Heart right ventricle (tissue), 16 donors: ENCODE data around the gene HINT2. TPM values are rescaled to one million over a fixed set of nuclear protein-coding genes. Genes with fewer than 3 reads are reported as not detected.
A peak's percentile ranks its signal among the peaks of the same experiment; 100 is the strongest.

Experiments
- ATAC-seq, 8 donors: fragments of 200-7000 bp; cut with Tn5 transposase; one replicate each; pipeline ENCODE4 v1.9.1; 2020; ENCODE audit warnings: mild to moderate bottlenecking in 8 of 8, moderate library complexity in 8 of 8, moderate number of reproducible peaks in 1 of 8
- DNase-seq, 2 donors: peaks; one replicate each; pipeline ENCODE4 v3.0.0-alpha.2; 2020
- H3K27ac ChIP-seq, 10 donors: fragments of 200-600 bp; sonication (generic) in 2 of 10; one replicate each; pipeline versions ENCODE4 v1.5.0 to v1.8.0; 2020 to 2022; ENCODE audit warnings: mild to moderate bottlenecking in 3 of 10
- H3K27me3 ChIP-seq, 7 donors: fragments of 200-600 bp; one replicate each; pipeline ENCODE4 v1.8.0; 2021 to 2022; ENCODE audit warnings: mild to moderate bottlenecking in 2 of 7
- H3K36me3 ChIP-seq, 9 donors: fragments of 200-600 bp; sonication (generic) in 1 of 9; one replicate each; pipeline versions ENCODE4 v1.5.0 to v1.8.0; 2020 to 2022; ENCODE audit warnings: mild to moderate bottlenecking in 2 of 9
- H3K4me1 ChIP-seq, 9 donors: fragments of 200-600 bp; sonication (generic) in 1 of 9; one replicate each; pipeline versions ENCODE4 v1.5.0 to v1.8.0; 2020 to 2022; ENCODE audit warnings: mild to moderate bottlenecking in 4 of 9
- H3K4me3 ChIP-seq, 10 donors: fragments of 200-600 bp; sonication (generic) in 2 of 10; one replicate each; pipeline versions ENCODE4 v1.5.0 to v1.8.0; 2020 to 2022; ENCODE audit warnings: mild to moderate bottlenecking in 7 of 10, moderate library complexity in 2 of 10
- H3K9me3 ChIP-seq, 11 donors: fragments of 200-600 bp in 10 of 11; sonication (generic) in 2 of 11; one replicate each; pipeline versions ENCODE4 v1.5.0 to v1.8.0; 2013 to 2022; ENCODE audit warnings: mild to moderate bottlenecking in 2 of 11, control low read depth in 1 of 11, moderate library complexity in 1 of 11
- CTCF ChIP-seq, 9 donors: fragments of 200-600 bp; sonication (generic) in 2 of 9; IDR thresholded peaks; one replicate each; pipeline versions ENCODE4 v1.5.0 to v1.8.0; 2021 to 2022; ENCODE audit warnings: antibody characterized with exemption in 9 of 9, mild to moderate bottlenecking in 5 of 9, moderate library complexity in 1 of 9
- WGBS, 2 donors: extraction: QIAGEN DNeasy Blood & Tissue Kit; methylation state at CpG; one replicate each; pipeline ENCODE4 v1.1.7; 2013; ENCODE audit warnings: inconsistent platforms in 1 of 2; 5-methylcytosine and 5-hydroxymethylcytosine counted together
- intact Hi-C, 10 donors: fragments of 100-400 bp; cut with DNase I; formaldehyde crosslinking; loops; one replicate each; pipeline versions ENCODE4 v1.11.1 to v1.14.2; 2022
- polyA plus RNA-seq, 2 donors: library from polyadenylated mRNA; stranded (reverse); fragments of 200-250 nt; gene quantifications; one replicate each; pipeline ENCODE4 v1.2.3, GENCODE V29; 2013
- total RNA-seq, 10 donors: library from RNA; stranded (reverse); fragmentation: NEBNext Ultra II Directional in 3 of 10; extraction: Animal tissue kit (Norgen Biotek cat#: 25700) in 3 of 10; gene quantifications; one replicate each; pipeline versions ENCODE4 v1.2.1 to v1.2.4, GENCODE V29; 2021 to 2023
- donor health status: Arrhythmogenic right ventricular cardiomyopathy.
- donor health status: ischemic (EF 13 %, LVEDD 7.1; RV severe dilation, severe dysfunction).
- donor health status: healthy with polysubstance abuse.
- donor health status: DM: no; HTN: yes; CAD: no.
- donor health status: DM: no; HTN: no; CAD: no.
- donor health status: ischemic (EF 25% LVEDD 6.9; RV normal size, moderate dysfunction).
- donor health status: ischemic (EF 25% LVEDD 5.7; RV mildly dilated, moderate dysfunction).
- donor health status: healthy.
- donor health status: DM: yes; HTN: yes; CAD: no.
- donor health status: Ischemic cardiomyopathy.
- donor health status: ischemic (EF 35%, LVEDD 5.7; RV mildly dilated, moderate dysfunction).
- donor health status: nonischemic (EF 11% LVEDD 7.7; RV severe dilation, severe dysfunction).
- donor health status: DM: yes; HTN: yes; CAD: no.
- donor health status: PGD.
- donor health status: ischemic (EF 29% LVEDD 5.4; RV normal size, mild dysfunction).
- donor health status: nonischemic (EF 23%, LVEDD 6.1; RV moderate dilation, normal function).

HINT2 gene
- total and polyA plus RNA-seq, 12 donors, result 56.8 to 120 (median 76.7) TPM

DNA sequence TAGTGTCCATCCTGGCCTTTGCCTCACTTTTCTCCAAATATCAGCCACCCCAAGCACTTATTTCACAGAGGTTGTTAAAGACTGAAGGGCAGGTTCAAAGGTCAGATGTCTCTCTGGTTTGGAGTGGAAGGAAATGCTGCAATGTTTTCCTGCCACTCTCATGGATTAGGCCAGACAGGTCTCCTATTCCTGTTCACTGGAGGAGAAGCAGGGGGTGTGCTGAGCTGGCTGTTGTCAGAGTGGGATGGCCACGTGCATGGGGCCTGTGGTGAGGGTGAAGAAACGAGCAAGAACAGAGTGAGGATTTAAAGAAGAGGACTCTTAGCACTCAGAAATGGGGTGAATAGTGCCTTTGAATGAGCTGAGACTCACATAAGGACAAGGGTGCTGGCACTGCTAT lies 20.9 kb upstream of the HINT2 start:
- intact Hi-C loops, result no loop called here
- DNase-seq, result no peak
- Histone ChIP-seq H3K27ac (no peak overlapping the region), H3K4me3 (no peak overlapping the region), H3K36me3 (peaks cover 0 to 11% (median 0%) of the 10 kb centered on the region in 9 donors), H3K4me1 (peaks cover 4 to 35% (median 30%) of the 10 kb centered on the region in 9 donors), H3K9me3 (no peaks in the 10 kb centered on the region), H3K27me3 (peaks cover 0 to 43% (median 0%) of the 10 kb centered on the region in 7 donors)
- 93 to 95% methylated on average over 2 of the region's 2 CpGs for WGBS, 2 donors
- no peak for ATAC-seq
- TF ChIP-seq CTCF (IDR thresholded peaks at IDR 0.05), result no peak

GRCh38 chr9:35835216-35835632 lies 20.4 kb upstream of the HINT2 start:
- ATAC-seq, result no peak

DNA sequence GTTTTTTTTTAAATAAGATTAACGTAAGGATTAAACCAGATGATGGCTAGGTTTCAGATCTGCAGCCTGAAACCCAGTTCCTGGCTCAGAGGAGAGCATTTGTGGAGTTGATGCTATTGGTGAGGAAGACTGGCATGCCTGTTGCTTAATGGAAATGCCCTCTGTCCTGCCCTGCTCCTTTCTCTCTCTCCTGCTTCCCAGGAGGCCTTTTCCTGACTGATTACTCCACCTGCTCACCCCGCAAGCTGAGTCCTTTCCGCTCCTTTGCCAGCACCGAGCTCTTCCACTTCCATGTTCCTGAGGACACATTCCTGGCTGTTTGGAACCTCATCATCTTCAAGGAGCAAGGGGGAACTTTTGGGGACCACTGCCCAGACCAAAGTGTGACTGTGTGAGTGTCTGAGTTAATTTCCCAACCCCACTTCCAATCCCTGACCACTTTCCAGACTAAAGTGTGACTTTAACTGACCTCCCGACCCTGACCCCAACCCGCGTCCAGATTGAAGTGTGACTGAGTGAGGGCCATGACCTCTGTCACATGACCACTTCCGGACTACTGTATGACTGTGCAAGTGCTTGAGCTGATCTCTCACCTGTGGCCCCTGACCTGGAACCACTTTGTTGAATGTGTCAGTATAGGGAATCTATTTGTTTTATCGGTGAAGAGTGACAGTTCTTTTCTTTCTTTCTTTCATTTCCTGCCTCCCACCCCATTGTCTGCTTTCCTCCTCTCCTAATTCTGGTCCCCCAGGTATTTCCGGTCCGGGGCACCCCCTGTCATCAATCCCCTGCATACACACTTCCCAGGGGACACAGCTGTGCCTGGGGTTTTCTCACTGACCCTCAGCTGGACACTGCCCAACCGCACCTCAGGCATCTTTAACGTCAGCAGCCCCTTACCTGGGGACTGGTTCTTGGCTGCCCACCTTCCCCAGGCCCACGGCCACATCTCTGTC lies 19.7 kb upstream of the HINT2 start:
- intact Hi-C loops, result loop anchor here in 1 of 10 donors (5.0 kb wide), 1 partner anchor 38 kb away; the partner anchor contains the start of gene OR13J1
- peaks cover 4 to 47% (median 42%) of the 10 kb centered on the region in 9 donors for H3K4me1 ChIP-seq
- 85% methylated on average over 14 of the region's 14 CpGs for WGBS, 2 donors

More at GRCh38 chr9:35835216-35835632, 20.4 kb upstream of the HINT2 start:
- H3K27ac ChIP-seq, result no peak overlapping the region
- 91 to 96% methylated on average over 3 of the region's 3 CpGs for WGBS, 2 donors
- peaks cover 4 to 40% (median 35%) of the 10 kb centered on the region in 9 donors for H3K4me1 ChIP-seq
- TF ChIP-seq CTCF (IDR thresholded peaks at IDR 0.05), result peak in 3 of 9 donors; percentile 19 to 28 (median 26)
- H3K4me3 ChIP-seq, result no peak overlapping the region
- no peak for DNase-seq
- H3K36me3 ChIP-seq, result peaks cover 0 to 11% (median 0%) of the 10 kb centered on the region in 9 donors
- peaks cover 0 to 38% (median 0%) of the 10 kb centered on the region in 7 donors for H3K27me3 ChIP-seq
- intact Hi-C loops, result no loop called here
- no peaks in the 10 kb centered on the region for H3K9me3 ChIP-seq

More for the DNA sequence above, 19.7 kb upstream of the HINT2 start:
- no peak overlapping the region for H3K4me3 ChIP-seq
- DNase-seq, result no peak
- no peak for TF ChIP-seq CTCF (IDR thresholded peaks at IDR 0.05)
- no peaks in the 10 kb centered on the region for H3K9me3 ChIP-seq
- H3K36me3 ChIP-seq, result peaks cover 0 to 11% (median 0%) of the 10 kb centered on the region in 9 donors
- H3K27ac ChIP-seq, result peak overlapping the region in 3 of 10 donors; percentile 8 to 12 (median 11)
- peaks cover 0 to 31% (median 0%) of the 10 kb centered on the region in 7 donors for H3K27me3 ChIP-seq
- no peak for ATAC-seq
